ENCODE results near the gene RPS27L.

- TF ChIP-seq FOXA2 (IDR thresholded peaks at IDR 0.05) (no peak), SP1 (IDR thresholded peaks at IDR 0.05) (no peak), GABPA (IDR thresholded peaks at IDR 0.05 in 1 of 2, conservative IDR thresholded peaks at IDR 0.05 in 1 of 2) (no peak), ATF3 (IDR thresholded peaks at IDR 0.05) (no peak), EGR1 (IDR thresholded peaks at IDR 0.05; ENCODE audit: low read depth in 2 of 2) (no peak), REST (IDR thresholded peaks at IDR 0.05) (no peak)
- TF ChIP-seq, protein P1, sequence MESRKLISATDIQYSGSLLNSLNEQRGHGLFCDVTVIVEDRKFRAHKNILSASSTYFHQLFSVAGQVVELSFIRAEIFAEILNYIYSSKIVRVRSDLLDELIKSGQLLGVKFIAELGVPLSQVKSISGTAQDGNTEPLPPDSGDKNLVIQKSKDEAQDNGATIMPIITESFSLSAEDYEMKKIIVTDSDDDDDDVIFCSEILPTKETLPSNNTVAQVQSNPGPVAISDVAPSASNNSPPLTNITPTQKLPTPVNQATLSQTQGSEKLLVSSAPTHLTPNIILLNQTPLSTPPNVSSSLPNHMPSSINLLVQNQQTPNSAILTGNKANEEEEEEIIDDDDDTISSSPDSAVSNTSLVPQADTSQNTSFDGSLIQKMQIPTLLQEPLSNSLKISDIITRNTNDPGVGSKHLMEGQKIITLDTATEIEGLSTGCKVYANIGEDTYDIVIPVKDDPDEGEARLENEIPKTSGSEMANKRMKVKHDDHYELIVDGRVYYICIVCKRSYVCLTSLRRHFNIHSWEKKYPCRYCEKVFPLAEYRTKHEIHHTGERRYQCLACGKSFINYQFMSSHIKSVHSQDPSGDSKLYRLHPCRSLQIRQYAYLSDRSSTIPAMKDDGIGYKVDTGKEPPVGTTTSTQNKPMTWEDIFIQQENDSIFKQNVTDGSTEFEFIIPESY (IDR thresholded peaks at IDR 0.05): no peak
Observed at GRCh38 chr15:63133786-63134185, 23.5 kb downstream of the RPS27L start.
